ENCODE data around the gene OSBP2.

DNA sequence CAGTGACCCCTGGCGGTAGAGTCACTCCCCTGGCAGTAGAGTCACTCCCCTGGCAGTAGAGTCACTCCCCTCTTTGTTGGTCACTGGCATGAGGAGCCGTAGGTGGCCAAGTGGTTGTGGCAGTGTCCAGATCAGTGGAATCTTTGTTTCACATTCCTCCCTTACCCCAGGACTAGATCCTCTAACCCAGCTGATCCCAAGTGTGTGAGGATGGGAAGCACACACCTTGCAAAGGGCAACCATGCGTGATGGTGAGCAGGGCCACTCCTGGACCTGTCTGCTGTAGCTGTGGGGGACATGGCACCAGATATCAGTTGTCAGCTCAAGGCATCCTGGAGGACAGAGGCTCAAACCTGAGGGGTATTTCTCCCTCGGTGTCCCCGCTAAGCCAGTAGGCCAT, 37.8 kb downstream of the OSBP2 start:
- TF ChIP-seq POLR2A (IDR thresholded peaks at IDR 0.05) (no peak), CTCF (IDR thresholded peaks at IDR 0.05) (no peak)
